CD4-positive, CD25-positive, alpha-beta regulatory T cell (primary cell): ENCODE data around the gene FAM3A. TPM values are rescaled to one million over a fixed set of nuclear protein-coding genes. Genes with fewer than 3 reads are reported as not detected.

Source experiments
- ATAC-seq, 2 donors: fragments of 150-1000 bp; cut with Tn5 transposase; one replicate each; pipeline ENCODE4 v1.10.0; 2021; ENCODE audit warnings: low read depth in 2 of 2, moderate number of reproducible peaks in 2 of 2, moderate library complexity in 1 of 2
- DNase-seq, 3 donors: peaks; one replicate each; pipeline versions ENCODE4 v3.0.0 to v3.0.0-alpha.2; 2012 to 2022; ENCODE audit warnings: mixed read lengths in 1 of 3
- H3K27ac ChIP-seq: one replicate; pipeline ENCODE4 v1.7.0; 2013; ENCODE audit warnings: mild to moderate bottlenecking, low read length; ENCODE audit not compliant: insufficient read depth, poor library complexity, severe bottlenecking
- H3K27me3 ChIP-seq: one replicate; pipeline ENCODE4 v1.7.0; 2013; ENCODE audit warnings: low read length; ENCODE audit not compliant: control insufficient read depth, insufficient read depth
- H3K36me3 ChIP-seq: one replicate; pipeline ENCODE4 v1.7.0; 2013; ENCODE audit warnings: mild to moderate bottlenecking, low read length, moderate library complexity; ENCODE audit not compliant: control insufficient read depth, insufficient read depth
- H3K4me1 ChIP-seq: 2 replicates; pipeline ENCODE4 v1.7.0; 2013; ENCODE audit warnings: mild to moderate bottlenecking, low read length; ENCODE audit not compliant: insufficient read depth, control insufficient read depth, poor library complexity, severe bottlenecking
- H3K4me3 ChIP-seq: one replicate; pipeline ENCODE4 v1.7.0; 2013; ENCODE audit warnings: low read depth, mild to moderate bottlenecking, low read length, moderate library complexity
- H3K9me3 ChIP-seq, 2 experiments: 1 replicate in 1 of 2; 2 replicates in 1 of 2; pipeline ENCODE4 v1.7.0; 2013; ENCODE audit warnings: low read length in 2 of 2, mild to moderate bottlenecking in 1 of 2, moderate library complexity in 1 of 2; ENCODE audit not compliant: control insufficient read depth in 2 of 2
- H3K27ac Mint-ChIP-seq, 3 donors: one replicate each; pipeline ENCODE4 v1.8.0; 2020 to 2022; ENCODE audit warnings: mild to moderate bottlenecking in 3 of 3, mixed read lengths in 3 of 3, moderate library complexity in 2 of 3
- H3K27me3 Mint-ChIP-seq: one replicate; pipeline ENCODE4 v1.8.0; 2022; ENCODE audit warnings: mild to moderate bottlenecking, mixed read lengths
- H3K36me3 Mint-ChIP-seq: one replicate; pipeline ENCODE4 v1.8.0; 2020; ENCODE audit warnings: mixed read lengths
- H3K4me1 Mint-ChIP-seq, 4 donors: one replicate each; pipeline ENCODE4 v1.8.0; 2020 to 2022; ENCODE audit warnings: mixed read lengths in 4 of 4, mild to moderate bottlenecking in 1 of 4
- H3K4me3 Mint-ChIP-seq, 4 donors: one replicate each; pipeline ENCODE4 v1.8.0; 2020 to 2022; ENCODE audit warnings: mild to moderate bottlenecking in 4 of 4, mixed read lengths in 4 of 4, moderate library complexity in 3 of 4
- H3K9me3 Mint-ChIP-seq, 7 donors: one replicate each; pipeline ENCODE4 v1.8.0; 2020 to 2022; ENCODE audit warnings: mixed read lengths in 7 of 7, mild to moderate bottlenecking in 3 of 7, moderate library complexity in 2 of 7
- polyA plus RNA-seq, 4 donors: library from polyadenylated mRNA; unstranded; fragments of 300-500 nt; fragmentation: Illumina TruSeq; gene quantifications; one replicate each; pipeline ENCODE4 v1.2.3, GENCODE V29; 2021
- total RNA-seq: library from RNA; stranded (reverse); gene quantifications from one replicate; pipeline ENCODE4 v1.2.3, GENCODE V29; 2022

Gene FAM3A
- total and polyA plus RNA-seq, 5 donors from 2014 or later = 13.4 to 28.2 (median 19.2) TPM

DNA sequence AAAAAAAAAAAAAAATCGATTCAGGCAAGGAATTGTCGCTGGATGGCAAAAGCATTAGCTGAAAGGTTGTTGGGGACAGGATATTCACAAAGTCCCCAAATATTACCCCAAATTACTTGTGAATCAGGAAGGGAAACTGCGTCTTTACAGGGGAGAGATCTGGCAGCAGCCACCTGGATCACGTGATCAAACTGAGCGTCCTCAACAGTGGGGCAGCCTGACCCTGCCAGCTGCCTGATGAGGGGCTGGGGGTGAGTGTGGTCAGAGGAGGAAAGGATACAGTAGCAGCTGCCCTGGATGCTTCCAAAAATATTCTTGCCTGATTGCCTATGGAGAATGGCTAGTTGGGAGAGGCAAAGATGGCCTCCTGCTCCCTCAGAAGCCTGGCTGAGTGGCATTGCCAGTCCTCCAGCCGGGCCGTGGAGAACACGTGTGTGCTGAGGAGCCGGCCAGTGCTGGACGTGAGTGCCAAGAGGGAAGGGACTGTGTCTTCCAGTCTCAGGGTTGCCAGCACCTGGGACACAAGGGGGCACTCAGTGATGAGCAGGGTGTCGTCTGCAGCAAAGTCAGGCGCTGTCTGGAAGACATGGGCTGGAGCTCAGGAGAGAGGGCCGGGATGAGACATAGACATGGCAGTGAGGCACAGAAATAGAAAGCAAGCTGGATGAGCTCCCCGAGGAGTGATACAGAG, 34.0 kb downstream of the FAM3A start:
- H3K36me3 ChIP-seq = peaks cover 3% of the 10 kb centered on the region
- no peak for DNase-seq
- H3K4me1 ChIP-seq = peaks cover 30% of the 10 kb centered on the region
- peaks cover 0 to 42% (median 4%) of the 10 kb centered on the region in 4 donors for H3K4me1 Mint-ChIP-seq
- H3K36me3 Mint-ChIP-seq = no peaks in the 10 kb centered on the region
- H3K9me3 ChIP-seq = no peaks in the 10 kb centered on the region
- no peaks in the 10 kb centered on the region for H3K27me3 ChIP-seq
- H3K4me3 ChIP-seq = no peak overlapping the region
- H3K9me3 Mint-ChIP-seq = no peaks in the 10 kb centered on the region
- H3K27ac Mint-ChIP-seq = no peak overlapping the region
- ATAC-seq = no peak
- H3K4me3 Mint-ChIP-seq = peak overlapping the region in 3 of 4 donors; percentile 21 to 43 (median 24)
- no peaks in the 10 kb centered on the region for H3K27me3 Mint-ChIP-seq
- H3K27ac ChIP-seq = no peak overlapping the region

DNA sequence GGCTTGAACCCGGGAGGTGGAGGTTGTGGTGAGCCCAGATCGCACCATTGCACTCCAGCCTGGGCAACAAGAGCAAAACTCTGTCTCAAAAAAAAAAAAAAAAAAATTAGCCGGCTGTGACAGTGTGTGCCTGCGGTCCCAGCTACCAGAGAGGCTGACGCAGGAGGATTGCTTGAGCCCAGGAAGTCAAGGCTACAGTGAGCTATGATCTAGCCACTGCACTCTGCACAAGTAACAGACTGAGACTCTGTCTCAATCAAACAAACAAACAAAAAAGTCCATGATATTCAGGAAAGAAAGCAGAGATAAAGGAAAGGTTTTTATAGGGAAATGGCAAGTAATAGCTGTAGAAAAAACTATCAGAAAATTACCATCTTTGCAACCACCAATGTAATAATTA, 34.8 kb downstream of the FAM3A start:
- Histone ChIP-seq H3K9me3 (no peaks in the 10 kb centered on the region), H3K4me1 (peaks cover 30% of the 10 kb centered on the region), H3K27ac (no peak overlapping the region), H3K36me3 (peaks cover 3% of the 10 kb centered on the region), H3K27me3 (no peaks in the 10 kb centered on the region), H3K4me3 (no peak overlapping the region)
- H3K4me1 Mint-ChIP-seq = peaks cover 0 to 45% (median 5%) of the 10 kb centered on the region in 4 donors
- H3K36me3 Mint-ChIP-seq = no peaks in the 10 kb centered on the region
- no peak overlapping the region for H3K4me3 Mint-ChIP-seq
- H3K27ac Mint-ChIP-seq = no peak overlapping the region
- ATAC-seq (no peak), DNase-seq (no peak)
- H3K9me3 Mint-ChIP-seq = no peaks in the 10 kb centered on the region
- no peaks in the 10 kb centered on the region for H3K27me3 Mint-ChIP-seq

DNA sequence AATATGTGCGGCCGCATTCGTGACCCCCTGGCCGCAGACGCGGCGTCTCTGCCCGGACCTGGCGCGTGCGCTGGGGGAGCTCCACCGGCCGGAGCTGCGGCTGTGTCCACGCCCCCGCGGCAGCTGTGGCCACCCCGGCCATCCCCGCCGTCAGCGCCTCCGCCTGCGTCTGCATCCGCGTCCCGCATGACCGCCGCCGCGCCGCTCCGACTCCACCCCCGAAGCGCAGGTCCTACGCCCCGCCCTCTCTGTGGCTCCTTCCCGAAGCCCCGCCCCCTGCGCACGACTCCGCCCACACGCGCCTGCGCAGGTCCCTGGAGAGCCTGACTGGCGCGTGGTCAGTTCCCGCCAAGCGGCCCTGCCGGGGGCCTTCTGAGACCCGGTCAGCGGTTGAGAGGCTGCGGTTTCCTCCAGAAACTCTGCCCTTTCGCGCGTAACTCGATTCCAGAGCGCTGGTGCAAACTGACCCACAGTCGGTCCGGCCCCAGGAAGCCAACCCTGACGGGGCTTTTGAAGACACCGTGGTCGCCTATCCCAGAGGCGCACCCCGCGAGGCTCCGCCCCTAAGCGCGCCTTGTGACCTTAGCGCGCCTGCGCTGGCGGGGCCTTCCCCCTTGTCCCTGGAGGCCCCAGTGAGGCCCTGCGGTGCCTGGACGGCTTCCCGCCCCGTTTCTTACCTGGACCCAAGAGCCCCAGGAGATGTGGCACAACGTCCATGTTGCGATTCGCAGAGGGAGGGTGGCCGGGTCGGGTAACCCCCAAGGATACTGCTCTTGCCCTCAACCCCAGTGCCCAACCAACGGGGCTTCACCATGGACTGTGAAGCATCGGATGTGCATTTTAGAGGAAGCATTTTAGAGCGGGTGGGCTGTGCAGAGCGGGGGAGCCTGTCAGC, 37.1 kb downstream of the FAM3A start, which contains the start of gene LAGE3:
Gene LAGE3, minus strand, starts transcription at position 554 of the 895 bp plus-strand sequence. Its CDS starts 366 bp downstream, at position 188.
- H3K36me3 ChIP-seq = no peaks in the 10 kb centered on the region
- no peaks in the 10 kb centered on the region for H3K9me3 ChIP-seq
- H3K4me1 Mint-ChIP-seq = peaks cover 0 to 34% (median 5%) of the 10 kb centered on the region in 4 donors
- H3K36me3 Mint-ChIP-seq = no peaks in the 10 kb centered on the region
- no peaks in the 10 kb centered on the region for H3K27me3 Mint-ChIP-seq
- ATAC-seq = peak; percentile 88 to 89
- no peaks in the 10 kb centered on the region for H3K9me3 Mint-ChIP-seq
- peak; percentile 87 to 93 (median 91) for DNase-seq
- peak within 1 kb of the TSS; percentile 35 for H3K4me3 ChIP-seq
- peaks cover 14% of the 10 kb centered on the region for H3K4me1 ChIP-seq
- H3K27me3 ChIP-seq = no peaks in the 10 kb centered on the region
- peak within 1 kb of the TSS; percentile 43 to 90 (median 84) for H3K27ac Mint-ChIP-seq
- peak within 1 kb of the TSS; percentile 79 to 92 (median 84) for H3K4me3 Mint-ChIP-seq
- peak within 1 kb of the TSS; percentile 83 for H3K27ac ChIP-seq

DNA sequence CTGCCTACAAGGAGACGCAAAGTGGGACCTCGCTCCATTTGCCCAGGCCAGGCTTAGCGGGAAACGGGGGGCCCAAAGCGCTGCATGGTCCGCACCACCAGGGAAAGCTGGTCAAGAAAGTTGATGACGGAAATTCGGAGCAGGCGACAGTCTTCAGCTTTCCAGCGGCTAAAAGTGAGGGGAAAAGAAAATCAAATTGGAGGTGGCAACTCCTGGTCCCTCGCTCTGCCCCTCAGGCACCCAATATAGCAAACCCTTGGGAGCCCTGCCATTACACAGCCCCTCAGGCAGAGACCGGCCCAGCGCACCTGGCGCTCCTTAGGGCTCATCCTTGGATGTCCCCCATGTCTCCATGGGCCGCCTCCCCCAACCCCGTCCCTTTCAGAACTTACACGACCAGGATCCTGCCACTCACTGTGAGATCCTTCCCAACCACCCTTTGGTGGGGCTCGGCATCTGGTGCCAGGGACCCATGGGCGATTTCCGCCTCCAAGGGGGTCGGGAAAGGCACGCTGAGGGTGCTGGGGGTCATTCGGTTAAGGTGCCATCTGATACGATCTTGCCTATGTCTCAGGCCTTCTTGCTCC, 38.0 kb downstream of the FAM3A start:
- H3K36me3 Mint-ChIP-seq = no peaks in the 10 kb centered on the region
- no peak for ATAC-seq
- H3K27ac ChIP-seq = peak overlapping the region; percentile 83

DNA sequence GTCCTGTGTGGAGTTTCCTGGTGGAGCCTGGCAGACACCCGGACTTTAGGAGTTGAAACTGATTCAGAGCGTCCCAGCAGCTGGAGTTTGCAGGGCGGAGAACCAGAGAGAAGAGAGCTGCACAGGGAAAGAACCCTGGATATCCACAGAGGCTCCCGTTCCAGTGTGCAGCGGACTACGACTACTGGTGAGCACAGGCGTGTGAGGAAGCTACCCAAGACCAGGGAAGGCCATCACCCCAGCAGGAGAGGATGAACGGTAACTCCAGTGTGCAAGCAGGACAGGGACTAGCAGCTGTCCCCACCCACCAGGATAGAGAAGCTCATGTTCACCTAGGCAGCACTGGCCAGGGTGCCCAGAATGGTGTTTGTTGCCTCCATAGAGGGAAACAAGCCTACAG, 39.2 kb downstream of the FAM3A start:
- no peak overlapping the region for H3K27ac ChIP-seq
- Mint-ChIP-seq H3K27ac (peak overlapping the region in 1 of 3 donors; percentile 32), H3K27me3 (no peaks in the 10 kb centered on the region), H3K4me1 (peaks cover 0 to 22% (median 5%) of the 10 kb centered on the region in 4 donors), H3K9me3 (peaks cover 0 to under 1% (median 0%) of the 10 kb centered on the region in 7 donors), H3K36me3 (no peaks in the 10 kb centered on the region), H3K4me3 (no peak overlapping the region)
- DNase-seq (no peak), ATAC-seq (no peak)
- H3K4me1 ChIP-seq = peaks cover 14% of the 10 kb centered on the region
- no peaks in the 10 kb centered on the region for H3K27me3 ChIP-seq
- no peaks in the 10 kb centered on the region for H3K36me3 ChIP-seq
- no peak overlapping the region for H3K4me3 ChIP-seq
- H3K9me3 ChIP-seq = no peaks in the 10 kb centered on the region

More for the DNA sequence above, 38.0 kb downstream of the FAM3A start:
- H3K4me1 ChIP-seq = peaks cover 14% of the 10 kb centered on the region
- peak overlapping the region; percentile 35 for H3K4me3 ChIP-seq
- Mint-ChIP-seq H3K27ac (peak overlapping the region in 2 of 3 donors; percentile 79 to 80), H3K4me1 (peaks cover 0 to 28% (median 5%) of the 10 kb centered on the region in 4 donors), H3K27me3 (no peaks in the 10 kb centered on the region), H3K9me3 (no peaks in the 10 kb centered on the region), H3K4me3 (peak overlapping the region; percentile 79 to 92 (median 84))
- no peaks in the 10 kb centered on the region for H3K27me3 ChIP-seq
- H3K36me3 ChIP-seq = no peaks in the 10 kb centered on the region
- no peak for DNase-seq
- H3K9me3 ChIP-seq = no peaks in the 10 kb centered on the region

DNA sequence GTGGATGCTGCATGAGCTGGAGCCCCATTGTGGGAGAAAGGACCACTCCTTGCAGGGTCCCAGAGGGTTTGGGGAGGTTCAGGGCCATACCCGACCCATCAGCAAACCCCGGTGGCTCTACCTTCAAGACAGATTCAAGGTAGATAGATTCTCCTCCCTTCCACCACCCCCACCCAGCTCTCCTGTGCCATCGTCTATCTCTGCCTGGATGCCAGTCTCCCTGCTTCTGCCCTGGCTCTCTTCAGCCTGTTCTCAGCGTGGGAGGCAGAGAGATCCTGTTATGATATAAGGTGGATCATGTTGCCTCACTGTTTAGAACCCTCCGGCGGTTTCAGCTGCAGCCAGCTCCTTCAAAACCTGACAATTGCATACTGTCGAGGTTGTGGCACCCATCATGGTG, 42.3 kb downstream of the FAM3A start:
- no peaks in the 10 kb centered on the region for H3K27me3 ChIP-seq
- ATAC-seq (no peak), DNase-seq (no peak)
- H3K4me1 Mint-ChIP-seq = peaks cover 0 to 13% (median 2%) of the 10 kb centered on the region in 4 donors
- H3K36me3 Mint-ChIP-seq = no peaks in the 10 kb centered on the region
- no peak overlapping the region for H3K27ac Mint-ChIP-seq
- H3K4me3 ChIP-seq = no peak overlapping the region
- no peak overlapping the region for H3K27ac ChIP-seq
- peaks cover 0 to 1% (median 0%) of the 10 kb centered on the region in 7 donors for H3K9me3 Mint-ChIP-seq
- peaks cover 9% of the 10 kb centered on the region for H3K36me3 ChIP-seq
- H3K4me1 ChIP-seq = peaks cover 6% of the 10 kb centered on the region
- no peaks in the 10 kb centered on the region for H3K9me3 ChIP-seq
- no peak overlapping the region for H3K4me3 Mint-ChIP-seq
- H3K27me3 Mint-ChIP-seq = no peaks in the 10 kb centered on the region
